Mesendoderm (in vitro differentiated cells): ENCODE measurements around the gene TMEM132C.

ENCODE experiments used
- DNase-seq: peaks from one replicate; pipeline ENCODE4 v3.0.0; 2013
- H2AK5ac ChIP-seq: 2 replicates; pipeline ENCODE4 v1.6.1; 2013; ENCODE audit warnings: low read length, inconsistent platforms
- H2BK120ac ChIP-seq: 2 replicates; pipeline ENCODE4 v1.6.1; 2013; ENCODE audit warnings: low read depth, mild to moderate bottlenecking, low read length, moderate library complexity, mixed read lengths
- H2BK15ac ChIP-seq: replicated peaks from 2 replicates; pipeline ENCODE4 v1.6.1; 2013; ENCODE audit warnings: low read depth, mild to moderate bottlenecking, moderate library complexity
- H2BK5ac ChIP-seq: 2 replicates; pipeline ENCODE4 v1.6.1; 2013; ENCODE audit warnings: low read length, inconsistent platforms
- H3K18ac ChIP-seq: 2 replicates; pipeline ENCODE4 v1.6.1; 2013; ENCODE audit warnings: mild to moderate bottlenecking, low read length, mixed read lengths
- H3K23ac ChIP-seq: one replicate; pipeline ENCODE4 v1.6.1; 2013; ENCODE audit warnings: low read length
- H3K27ac ChIP-seq: 2 replicates; pipeline ENCODE4 v1.5.1; 2013; ENCODE audit warnings: low read depth, mild to moderate bottlenecking, inconsistent platforms, low read length, moderate library complexity
- H3K27me3 ChIP-seq: 2 replicates; pipeline ENCODE4 v1.6.1; 2013; ENCODE audit warnings: low read length, control low read depth, mild to moderate bottlenecking, inconsistent platforms; ENCODE audit not compliant: insufficient read depth, poor library complexity
- H3K36me3 ChIP-seq: 2 replicates; pipeline ENCODE4 v1.6.1; 2013; ENCODE audit warnings: low read length, inconsistent platforms; ENCODE audit not compliant: control insufficient read depth, insufficient read depth
- H3K4ac ChIP-seq: one replicate; pipeline ENCODE4 v1.6.1; 2013; ENCODE audit warnings: low read depth, mild to moderate bottlenecking, low read length, moderate library complexity
- H3K4me1 ChIP-seq: 2 replicates; pipeline ENCODE4 v1.6.1; 2013; ENCODE audit warnings: low read depth, low read length, inconsistent platforms; ENCODE audit not compliant: control insufficient read depth
- H3K4me2 ChIP-seq: 2 replicates; pipeline ENCODE4 v1.6.1; 2013; ENCODE audit warnings: low read length
- H3K4me3 ChIP-seq: 2 replicates; pipeline ENCODE4 v1.5.1; 2013; ENCODE audit warnings: mild to moderate bottlenecking, low read length
- H3K56ac ChIP-seq: one replicate; pipeline ENCODE4 v1.6.1; 2013; ENCODE audit warnings: low read length
- H3K79me1 ChIP-seq: 2 replicates; pipeline ENCODE4 v1.6.1; 2013; ENCODE audit warnings: low read length, inconsistent platforms
- H3K79me2 ChIP-seq: 2 replicates; pipeline ENCODE4 v1.6.1; 2013; ENCODE audit warnings: mild to moderate bottlenecking, low read length; ENCODE audit not compliant: control insufficient read depth, insufficient read depth
- H3K9ac ChIP-seq: 2 replicates; pipeline ENCODE4 v1.6.1; 2013; ENCODE audit warnings: low read length, inconsistent platforms
- H4K5ac ChIP-seq: one replicate; pipeline ENCODE4 v1.6.1; 2013; ENCODE audit warnings: low read length
- H4K8ac ChIP-seq: one replicate; pipeline ENCODE4 v1.6.1; 2013; ENCODE audit warnings: low read depth, mild to moderate bottlenecking, control low read depth, low read length, moderate library complexity
- WGBS: extraction: QIAGEN DNeasy Blood & Tissue Kit; methylation state at CpG from one replicate; pipeline ENCODE4 v1.1.7; 2013; ENCODE audit warnings: low lambda C conversion rate, missing lambda C conversion rate; ENCODE audit not compliant: insufficient coverage; ENCODE audit errors: extremely low coverage; 5-methylcytosine and 5-hydroxymethylcytosine counted together

The TMEM132C gene

DNA sequence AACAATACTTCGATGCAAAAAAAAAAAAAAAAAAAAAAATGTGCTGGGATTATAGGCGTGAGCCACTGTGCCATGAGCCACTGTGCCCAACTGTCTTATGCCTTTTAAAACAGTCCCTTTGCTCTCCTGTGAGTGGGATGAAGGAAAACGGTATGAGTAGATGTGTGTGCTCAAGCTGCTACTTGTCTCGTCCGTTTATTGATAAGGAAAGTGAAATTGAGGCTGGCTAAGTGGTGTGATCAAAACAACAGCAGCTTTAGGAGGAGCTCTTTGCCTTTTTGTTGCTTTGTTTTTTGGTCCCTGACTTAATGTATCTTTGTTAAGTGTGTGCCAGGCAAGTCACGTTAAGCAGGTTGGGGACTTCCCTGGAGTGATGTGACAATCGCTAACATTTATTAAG is 275.9 kb downstream of the TMEM132C start:
- Histone ChIP-seq H3K18ac (no peak overlapping the region), H2BK120ac (no peak overlapping the region), H4K8ac (no peak overlapping the region), H3K9ac (no peak overlapping the region), H3K79me2 (no peaks in the 10 kb centered on the region), H2AK5ac (no peak overlapping the region), H3K4me3 (no peak overlapping the region), H3K4me1 (no peaks in the 10 kb centered on the region), H4K5ac (no peak overlapping the region), H3K79me1 (no peaks in the 10 kb centered on the region), H3K27ac (no peak overlapping the region), H3K27me3 (no peaks in the 10 kb centered on the region), H3K4ac (no peak overlapping the region), H3K36me3 (no peaks in the 10 kb centered on the region), H3K23ac (no peak overlapping the region), H2BK15ac (no peak overlapping the region), H3K56ac (no peak overlapping the region), H2BK5ac (no peak overlapping the region), H3K4me2 (no peak overlapping the region)
- no CpG with 5 or more reads among the region's 7 CpGs for WGBS
- DNase-seq, result no peak

- Histone ChIP-seq H3K79me1 (no peaks in the 10 kb centered on the region), H3K4ac (no peak overlapping the region), H2BK15ac (no peak overlapping the region), H3K79me2 (no peaks in the 10 kb centered on the region), H3K27ac (no peak overlapping the region), H3K18ac (no peak overlapping the region), H3K36me3 (no peaks in the 10 kb centered on the region), H3K4me2 (no peak overlapping the region), H4K8ac (no peak overlapping the region), H3K23ac (no peak overlapping the region), H3K56ac (no peak overlapping the region), H3K4me1 (no peaks in the 10 kb centered on the region), H2BK120ac (no peak overlapping the region), H3K27me3 (no peaks in the 10 kb centered on the region), H3K9ac (no peak overlapping the region), H3K4me3 (no peak overlapping the region), H4K5ac (no peak overlapping the region), H2BK5ac (no peak overlapping the region), H2AK5ac (no peak overlapping the region)
- DNase-seq, result no peak
- WGBS, result no CpG with 5 or more reads among the region's 6 CpGs
These were observed 276.5 kb downstream of the TMEM132C start for GRCh38 chr12:128543460-128543859.

DNA sequence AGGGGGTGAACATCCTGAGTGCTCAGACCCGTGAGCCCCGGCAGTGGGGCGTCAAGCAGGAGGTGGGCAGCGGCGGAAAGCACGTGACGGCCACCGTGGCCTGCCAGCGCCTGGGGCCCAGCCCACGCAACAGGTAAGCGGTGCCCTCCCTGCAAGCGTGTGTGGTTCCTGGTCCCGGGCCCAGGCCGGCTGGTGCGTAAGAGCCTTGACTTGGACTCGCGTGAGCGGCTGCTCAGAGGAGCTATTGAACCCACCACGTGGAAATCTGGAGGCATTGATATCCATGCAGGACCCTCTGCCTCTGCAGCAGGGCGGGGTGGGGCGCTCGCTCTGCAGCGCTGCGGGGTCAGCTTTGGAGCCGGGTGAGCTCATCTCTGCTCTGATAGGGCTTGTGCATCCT is 277.0 kb downstream of the TMEM132C start:
- H3K27me3 ChIP-seq, result no peaks in the 10 kb centered on the region
- H2BK120ac ChIP-seq, result no peak overlapping the region
- WGBS, result no CpG with 5 or more reads among the region's 25 CpGs
- no peak for DNase-seq
- no peaks in the 10 kb centered on the region for H3K36me3 ChIP-seq
- no peak overlapping the region for H3K56ac ChIP-seq
- H2BK5ac ChIP-seq, result no peak overlapping the region
- no peak overlapping the region for H2AK5ac ChIP-seq
- H3K4me3 ChIP-seq, result no peak overlapping the region
- H3K9ac ChIP-seq, result no peak overlapping the region
- H3K79me1 ChIP-seq, result no peaks in the 10 kb centered on the region
- no peaks in the 10 kb centered on the region for H3K79me2 ChIP-seq
- H2BK15ac ChIP-seq, result no peak overlapping the region
- no peaks in the 10 kb centered on the region for H3K4me1 ChIP-seq
- H3K18ac ChIP-seq, result no peak overlapping the region
- no peak overlapping the region for H3K4me2 ChIP-seq
- H4K5ac ChIP-seq, result no peak overlapping the region
- no peak overlapping the region for H4K8ac ChIP-seq
- no peak overlapping the region for H3K23ac ChIP-seq
- no peak overlapping the region for H3K27ac ChIP-seq
- H3K4ac ChIP-seq, result no peak overlapping the region

- no peak overlapping the region for H4K5ac ChIP-seq
- no peaks in the 10 kb centered on the region for H3K27me3 ChIP-seq
- H3K56ac ChIP-seq, result no peak overlapping the region
- H3K79me2 ChIP-seq, result no peaks in the 10 kb centered on the region
- H3K23ac ChIP-seq, result no peak overlapping the region
- no peak overlapping the region for H3K18ac ChIP-seq
- H3K4ac ChIP-seq, result no peak overlapping the region
- H3K4me1 ChIP-seq, result no peaks in the 10 kb centered on the region
- no peak overlapping the region for H3K27ac ChIP-seq
- H3K4me3 ChIP-seq, result no peak overlapping the region
- H3K79me1 ChIP-seq, result no peaks in the 10 kb centered on the region
- no peak overlapping the region for H2BK120ac ChIP-seq
- H3K36me3 ChIP-seq, result no peaks in the 10 kb centered on the region
- H3K4me2 ChIP-seq, result no peak overlapping the region
- no peak overlapping the region for H3K9ac ChIP-seq
- no peak overlapping the region for H2BK5ac ChIP-seq
- H2BK15ac ChIP-seq, result no peak overlapping the region
- no peak overlapping the region for H2AK5ac ChIP-seq
- H4K8ac ChIP-seq, result no peak overlapping the region
- no CpG with 5 or more reads among the region's 3 CpGs for WGBS
- DNase-seq, result no peak
These were observed 282.0 kb downstream of the TMEM132C start for GRCh38 chr12:128548949-128549348.

GRCh38 chr12:128549601-128550218 is 282.7 kb downstream of the TMEM132C start:
- H3K4me3 ChIP-seq, result no peak overlapping the region
- no peak overlapping the region for H3K18ac ChIP-seq
- no peak overlapping the region for H3K4me2 ChIP-seq
- H3K79me1 ChIP-seq, result no peaks in the 10 kb centered on the region
- WGBS, result no CpG with 5 or more reads among the region's 13 CpGs
- H3K36me3 ChIP-seq, result no peaks in the 10 kb centered on the region
- H3K79me2 ChIP-seq, result no peaks in the 10 kb centered on the region
- H3K4ac ChIP-seq, result no peak overlapping the region
- no peak overlapping the region for H3K9ac ChIP-seq
- no peak overlapping the region for H2BK15ac ChIP-seq
- no peak overlapping the region for H4K5ac ChIP-seq
- no peaks in the 10 kb centered on the region for H3K27me3 ChIP-seq
- H3K27ac ChIP-seq, result no peak overlapping the region
- no peak overlapping the region for H3K56ac ChIP-seq
- H3K4me1 ChIP-seq, result no peaks in the 10 kb centered on the region
- H2BK5ac ChIP-seq, result no peak overlapping the region
- no peak overlapping the region for H2AK5ac ChIP-seq
- no peak for DNase-seq
- H3K23ac ChIP-seq, result no peak overlapping the region
- no peak overlapping the region for H4K8ac ChIP-seq
- no peak overlapping the region for H2BK120ac ChIP-seq

DNA sequence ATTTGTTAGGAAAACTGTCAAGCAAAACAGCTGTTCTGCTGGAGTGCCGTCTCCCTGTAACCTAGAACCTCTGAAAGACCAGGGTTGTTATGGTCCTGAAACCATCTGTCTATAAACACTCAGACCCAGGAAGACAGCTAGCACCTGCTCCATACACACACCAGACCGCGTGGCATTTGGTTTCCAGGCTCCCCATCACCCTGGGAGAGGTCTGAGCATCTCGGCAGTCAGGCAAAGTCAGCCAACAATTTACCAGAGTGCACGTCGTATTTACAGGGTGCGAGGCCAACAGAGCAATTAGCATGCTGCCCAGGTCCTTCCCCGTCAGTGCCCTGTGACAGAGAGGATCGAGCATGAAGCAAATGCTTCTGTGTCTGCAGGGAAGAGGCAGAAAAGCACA is 284.3 kb downstream of the TMEM132C start:
- no peak for DNase-seq
- H3K79me2 ChIP-seq, result no peaks in the 10 kb centered on the region
- H3K56ac ChIP-seq, result no peak overlapping the region
- H3K9ac ChIP-seq, result no peak overlapping the region
- no peaks in the 10 kb centered on the region for H3K36me3 ChIP-seq
- H3K18ac ChIP-seq, result no peak overlapping the region
- H3K4ac ChIP-seq, result no peak overlapping the region
- no peak overlapping the region for H2BK120ac ChIP-seq
- no peak overlapping the region for H2BK15ac ChIP-seq
- H4K5ac ChIP-seq, result no peak overlapping the region
- no CpG with 5 or more reads among the region's 9 CpGs for WGBS
- no peak overlapping the region for H3K23ac ChIP-seq
- no peak overlapping the region for H3K4me2 ChIP-seq
- no peak overlapping the region for H4K8ac ChIP-seq
- H3K79me1 ChIP-seq, result no peaks in the 10 kb centered on the region
- H3K4me1 ChIP-seq, result no peaks in the 10 kb centered on the region
- H3K27me3 ChIP-seq, result no peaks in the 10 kb centered on the region
- H2AK5ac ChIP-seq, result no peak overlapping the region
- no peak overlapping the region for H3K27ac ChIP-seq
- H2BK5ac ChIP-seq, result no peak overlapping the region
- H3K4me3 ChIP-seq, result no peak overlapping the region
